Upper lobe of left lung (tissue), 4 donors: ENCODE data around the gene GJD4.

ENCODE experiments used
- CTCF ChIP-seq, 6 experiments: fragments of 450-650 bp in 4 of 6; fragments of 200-600 bp in 2 of 6; sonication (generic) in 2 of 6; IDR thresholded peaks; one replicate each; pipeline ENCODE4 v1.5.1; 2016 to 2019; ENCODE audit warnings: antibody characterized with exemption in 6 of 6
- EP300 ChIP-seq, 4 donors: sonication (generic); formaldehyde crosslinking; IDR thresholded peaks; one replicate each; pipeline ENCODE4 v1.5.1; 2017; ENCODE audit warnings: antibody characterized with exemption in 4 of 4, control low read depth in 2 of 4

GRCh38 chr10:35564341-35564968 is 40.7 kb upstream of the GJD4 start:
- TF ChIP-seq CTCF (IDR thresholded peaks at IDR 0.05): no peak
- TF ChIP-seq EP300 (IDR thresholded peaks at IDR 0.05): no peak
